IPS-20b (cell line): Measurements from ENCODE around the gene FBN1.

ENCODE experiments used
- H3K27ac ChIP-seq: one replicate; pipeline ENCODE4 v1.5.1; 2013; ENCODE audit warnings: low read length
- H3K27me3 ChIP-seq: 2 replicates; pipeline ENCODE4 v1.6.1; 2013; ENCODE audit warnings: mild to moderate bottlenecking, low read length, inconsistent platforms; ENCODE audit not compliant: insufficient read depth
- H3K36me3 ChIP-seq: 2 replicates; pipeline ENCODE4 v1.6.1; 2013; ENCODE audit warnings: low read depth, mild to moderate bottlenecking, inconsistent platforms, low read length, moderate library complexity; ENCODE audit not compliant: insufficient read depth
- H3K4me1 ChIP-seq: 2 replicates; pipeline ENCODE4 v1.6.1; 2013; ENCODE audit warnings: mild to moderate bottlenecking, control low read depth, inconsistent platforms, low read length, moderate library complexity; ENCODE audit not compliant: insufficient read depth
- H3K4me3 ChIP-seq: 2 replicates; pipeline ENCODE4 v1.5.1; 2013; ENCODE audit warnings: mild to moderate bottlenecking, low read length, inconsistent platforms
- H3K9ac ChIP-seq: 2 replicates; pipeline ENCODE4 v1.6.1; 2013; ENCODE audit warnings: low read depth, mild to moderate bottlenecking, inconsistent platforms, low read length, moderate library complexity
- H3K9me3 ChIP-seq: 2 replicates; pipeline ENCODE4 v1.6.1; 2013; ENCODE audit warnings: mild to moderate bottlenecking, low read depth, low read length, inconsistent platforms; ENCODE audit not compliant: insufficient read depth

Gene FBN1

DNA sequence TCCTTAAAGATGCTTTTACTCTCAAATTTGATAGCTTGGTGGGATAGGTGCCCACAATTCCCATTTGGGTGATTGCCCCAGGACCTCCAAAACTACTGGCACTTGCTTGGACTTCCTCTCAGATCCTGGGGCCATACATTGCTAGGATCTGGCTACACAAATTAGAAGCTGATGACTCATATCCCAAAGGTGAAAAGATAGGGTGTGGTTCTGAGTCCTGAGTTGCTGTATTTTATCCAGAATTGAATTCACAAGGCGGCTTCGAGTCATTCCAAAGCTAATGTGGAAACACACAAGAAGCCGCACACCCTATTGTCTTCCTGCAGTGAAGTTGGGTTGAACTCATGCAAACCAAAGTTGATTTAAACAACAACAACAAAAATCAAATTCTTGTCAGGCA, 260.9 kb downstream of the FBN1 start:
- H3K4me3 ChIP-seq, result no peak overlapping the region
- no peaks in the 10 kb centered on the region for H3K27me3 ChIP-seq
- no peak overlapping the region for H3K9ac ChIP-seq
- H3K36me3 ChIP-seq, result no peaks in the 10 kb centered on the region
- no peaks in the 10 kb centered on the region for H3K9me3 ChIP-seq
- no peak overlapping the region for H3K27ac ChIP-seq
- no peaks in the 10 kb centered on the region for H3K4me1 ChIP-seq

DNA sequence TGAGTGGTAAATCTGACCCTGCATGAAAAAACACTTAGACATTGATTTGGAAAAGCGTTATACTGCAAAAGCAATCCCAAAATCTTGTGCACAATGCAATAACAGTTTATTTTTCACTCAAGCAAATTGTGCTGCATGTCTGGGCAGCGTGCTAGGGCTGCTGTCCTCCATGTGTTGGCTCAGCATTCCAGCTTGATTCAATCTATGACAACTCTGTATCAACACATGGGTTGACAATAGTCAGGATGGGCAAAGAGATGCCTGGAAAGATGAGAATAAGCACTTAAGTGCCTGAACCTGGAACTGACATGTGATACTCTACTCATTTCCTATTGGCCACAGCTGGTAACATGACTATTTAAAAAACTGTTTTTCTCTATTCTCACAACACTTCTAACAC, 262.5 kb downstream of the FBN1 start:
- H3K27ac ChIP-seq, result no peak overlapping the region
- H3K36me3 ChIP-seq, result no peaks in the 10 kb centered on the region
- H3K4me3 ChIP-seq, result no peak overlapping the region
- H3K4me1 ChIP-seq, result no peaks in the 10 kb centered on the region
- H3K9ac ChIP-seq, result no peak overlapping the region
- H3K9me3 ChIP-seq, result no peaks in the 10 kb centered on the region; the same call in 1 of the 2 replicates
- H3K27me3 ChIP-seq, result no peaks in the 10 kb centered on the region

DNA sequence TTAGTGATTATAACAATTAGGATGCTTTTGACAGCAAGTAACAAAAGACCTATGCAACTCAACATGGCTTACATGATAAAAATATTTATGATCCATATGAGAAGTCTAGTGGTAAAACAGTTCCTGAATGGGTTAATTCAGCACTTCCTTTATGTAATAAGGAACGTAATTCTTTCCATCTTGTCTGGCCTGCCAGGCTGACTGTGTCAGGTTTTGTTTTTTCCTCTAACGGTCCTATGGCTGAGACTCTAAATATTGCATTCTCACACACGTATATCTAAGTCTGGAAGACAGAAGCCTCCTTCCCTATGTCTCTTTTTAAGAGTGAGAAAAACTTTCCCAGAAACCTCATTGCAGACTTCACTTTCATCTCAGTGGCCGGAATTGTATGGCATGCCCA, 263.6 kb downstream of the FBN1 start:
- Histone ChIP-seq H3K9me3 (no peaks in the 10 kb centered on the region; the same call in 1 of the 2 replicates), H3K36me3 (no peaks in the 10 kb centered on the region), H3K27ac (no peak overlapping the region), H3K4me1 (no peaks in the 10 kb centered on the region), H3K4me3 (no peak overlapping the region), H3K27me3 (no peaks in the 10 kb centered on the region), H3K9ac (no peak overlapping the region)

DNA sequence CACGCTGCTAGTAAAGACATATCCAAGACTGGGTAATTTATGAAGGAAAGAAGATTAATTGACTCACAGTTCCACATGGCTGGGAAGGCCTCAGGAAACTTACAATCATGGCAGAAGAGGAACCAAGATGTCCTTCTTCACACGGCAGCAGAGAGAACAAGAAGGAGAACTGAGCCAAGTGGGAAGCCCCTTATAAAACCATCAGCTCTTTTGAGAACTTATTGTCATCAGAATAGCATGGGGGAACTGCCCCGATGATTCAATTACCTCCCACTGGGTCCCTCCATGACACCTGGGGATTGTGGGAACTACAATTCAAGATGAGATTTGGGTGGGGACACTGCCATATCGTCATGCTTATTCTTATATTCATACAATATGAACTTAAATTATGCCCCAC, 265.3 kb downstream of the FBN1 start:
- H3K4me3 ChIP-seq, result no peak overlapping the region
- no peaks in the 10 kb centered on the region for H3K36me3 ChIP-seq
- no peak overlapping the region for H3K9ac ChIP-seq
- H3K4me1 ChIP-seq, result no peaks in the 10 kb centered on the region
- no peak overlapping the region for H3K27ac ChIP-seq
- no peaks in the 10 kb centered on the region for H3K27me3 ChIP-seq
- no peaks in the 10 kb centered on the region; the same call in 1 of the 2 replicates for H3K9me3 ChIP-seq

DNA sequence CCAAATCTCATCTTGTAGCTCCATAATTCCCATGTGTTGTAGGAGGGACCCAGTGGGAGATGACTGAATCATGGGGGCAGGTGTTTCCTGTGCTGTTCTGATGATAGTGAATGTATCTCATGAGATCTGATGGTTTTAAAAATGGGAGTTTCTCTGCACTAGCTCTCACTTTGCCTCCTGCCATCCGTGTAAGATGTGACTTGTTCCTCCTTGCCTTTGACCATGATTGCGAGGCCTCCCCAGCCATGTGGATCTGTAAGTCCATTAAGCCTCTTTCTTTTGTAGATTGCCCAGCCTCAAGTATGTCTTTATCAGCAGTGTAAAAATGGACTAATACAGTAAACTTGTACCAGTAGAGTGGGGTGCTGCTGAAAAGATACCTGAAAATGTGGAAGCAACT, 269.7 kb downstream of the FBN1 start:
- Histone ChIP-seq H3K4me3 (no peak overlapping the region), H3K36me3 (no peaks in the 10 kb centered on the region), H3K27ac (no peak overlapping the region), H3K4me1 (no peaks in the 10 kb centered on the region), H3K9me3 (no peaks in the 10 kb centered on the region; the same call in 1 of the 2 replicates), H3K27me3 (no peaks in the 10 kb centered on the region), H3K9ac (no peak overlapping the region)

DNA sequence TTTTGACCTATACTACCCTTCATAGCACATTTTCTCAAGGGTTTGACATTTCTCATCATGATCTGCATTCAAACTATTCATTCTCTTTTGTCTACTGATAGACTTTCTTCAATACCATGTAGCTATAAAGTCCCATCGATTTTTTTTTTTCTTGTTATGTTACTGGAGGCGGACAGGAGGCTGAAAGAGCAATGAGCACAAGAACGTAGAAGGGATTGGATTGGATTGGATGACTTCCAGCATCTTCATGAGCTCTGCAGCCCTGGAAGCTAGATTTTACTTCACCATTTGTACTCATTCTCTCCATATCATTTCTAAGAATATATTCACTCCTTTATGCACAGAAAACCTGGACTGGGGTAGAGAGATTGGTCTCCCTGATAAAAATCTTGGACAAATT, 271.0 kb downstream of the FBN1 start:
- H3K9me3 ChIP-seq, result no peaks in the 10 kb centered on the region; the same call in 1 of the 2 replicates
- no peak overlapping the region for H3K9ac ChIP-seq
- no peaks in the 10 kb centered on the region for H3K36me3 ChIP-seq
- no peak overlapping the region for H3K27ac ChIP-seq
- H3K27me3 ChIP-seq, result no peaks in the 10 kb centered on the region
- H3K4me3 ChIP-seq, result no peak overlapping the region
- H3K4me1 ChIP-seq, result no peaks in the 10 kb centered on the region

DNA sequence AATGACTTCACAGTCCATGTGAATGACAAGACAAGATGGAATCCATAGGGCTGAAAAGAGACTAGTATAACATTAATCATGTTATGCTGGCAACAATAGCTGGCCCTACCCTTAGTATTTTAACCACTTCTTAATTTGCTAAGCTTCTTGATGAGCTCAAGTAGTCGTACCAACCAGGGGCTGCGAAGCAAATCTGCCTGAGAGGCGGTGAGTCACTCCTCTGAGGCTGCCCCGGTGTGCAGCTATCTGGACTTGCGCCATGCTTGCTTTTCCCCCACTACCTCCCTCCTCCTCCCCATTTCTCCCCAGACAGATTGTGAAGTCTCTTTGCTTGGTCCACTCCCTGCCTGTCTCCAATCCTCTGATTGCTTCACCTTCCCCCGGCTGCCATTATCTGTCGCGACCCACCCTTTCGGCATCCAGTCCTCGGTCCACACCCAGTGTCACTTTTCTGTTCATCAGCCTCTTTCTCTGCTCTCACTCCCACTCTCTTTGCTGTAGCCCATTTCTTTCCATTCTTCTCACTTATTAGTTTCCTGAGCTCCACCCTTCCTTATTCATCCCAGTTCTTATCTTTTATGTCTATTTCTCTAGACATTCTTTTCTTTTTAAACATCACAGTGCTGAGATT, 271.6 kb downstream of the FBN1 start:
- Histone ChIP-seq H3K27ac (no peak overlapping the region), H3K27me3 (no peaks in the 10 kb centered on the region), H3K36me3 (no peaks in the 10 kb centered on the region), H3K4me1 (no peaks in the 10 kb centered on the region), H3K9ac (no peak overlapping the region), H3K9me3 (no peaks in the 10 kb centered on the region; the same call in 1 of the 2 replicates), H3K4me3 (no peak overlapping the region)

DNA sequence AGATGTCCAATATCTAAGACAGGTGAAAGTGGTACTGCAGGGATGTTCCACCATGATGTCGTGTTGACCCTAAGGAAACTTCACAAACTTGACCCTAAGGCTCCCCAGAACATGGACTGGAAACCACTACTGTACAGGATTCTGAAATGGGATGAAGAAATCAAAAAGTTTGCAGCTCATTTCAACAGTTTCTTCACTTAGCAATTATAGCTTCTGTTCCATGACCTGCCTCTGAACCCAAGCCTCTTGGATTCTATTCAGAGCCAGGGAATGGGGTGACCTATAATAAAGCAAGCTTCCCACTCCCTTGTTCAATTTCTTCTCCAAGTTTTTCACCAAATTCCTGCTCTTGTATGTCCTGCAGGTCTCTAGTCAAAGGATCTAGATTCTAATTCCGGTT, 273.5 kb downstream of the FBN1 start:
- Histone ChIP-seq H3K4me3 (no peak overlapping the region), H3K27ac (no peak overlapping the region), H3K9me3 (no peaks in the 10 kb centered on the region), H3K27me3 (no peaks in the 10 kb centered on the region), H3K4me1 (no peaks in the 10 kb centered on the region), H3K9ac (no peak overlapping the region), H3K36me3 (no peaks in the 10 kb centered on the region)

DNA sequence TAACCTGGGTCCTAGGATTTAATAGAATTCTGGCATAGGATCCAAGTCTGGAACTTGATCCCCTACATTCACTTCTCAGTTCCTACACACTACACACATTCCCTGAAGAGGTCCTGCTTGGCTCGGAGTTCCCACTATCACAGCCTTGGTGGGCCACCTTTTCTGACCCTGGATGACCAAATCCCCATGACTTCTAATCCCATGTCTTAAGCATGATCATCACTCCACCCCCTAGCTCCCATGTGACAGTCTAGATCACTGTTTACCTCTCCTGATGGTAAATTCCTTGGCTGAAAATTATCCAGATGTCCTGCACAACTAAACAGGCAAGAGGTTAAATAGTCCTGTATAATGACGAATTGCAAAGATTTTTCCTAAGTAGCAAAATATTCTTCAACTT, 274.0 kb downstream of the FBN1 start:
- Histone ChIP-seq H3K4me1 (no peaks in the 10 kb centered on the region), H3K36me3 (no peaks in the 10 kb centered on the region), H3K9ac (no peak overlapping the region), H3K9me3 (no peaks in the 10 kb centered on the region), H3K4me3 (no peak overlapping the region), H3K27me3 (no peaks in the 10 kb centered on the region), H3K27ac (no peak overlapping the region)

DNA sequence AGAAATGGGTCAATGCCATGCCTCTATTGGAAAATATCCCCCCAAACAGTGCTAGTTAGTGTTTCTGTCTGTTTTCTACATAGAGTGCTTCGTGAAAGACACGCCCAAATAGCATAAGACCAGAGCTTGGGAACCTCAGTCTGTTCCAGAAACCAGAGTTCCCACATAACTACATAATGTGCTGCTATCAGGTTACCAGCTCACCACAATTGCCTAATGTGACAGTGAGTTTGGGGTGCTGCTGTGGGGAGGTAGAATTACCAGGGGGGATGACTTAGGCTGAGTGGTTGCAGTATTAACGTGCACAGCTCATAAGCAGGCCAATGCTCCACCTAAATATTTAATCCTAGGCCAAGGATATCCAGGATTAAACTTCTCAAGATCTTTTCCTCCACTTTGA, 275.0 kb downstream of the FBN1 start:
- Histone ChIP-seq H3K36me3 (no peaks in the 10 kb centered on the region), H3K27me3 (no peaks in the 10 kb centered on the region), H3K9me3 (no peaks in the 10 kb centered on the region), H3K4me3 (no peak overlapping the region), H3K4me1 (no peaks in the 10 kb centered on the region), H3K9ac (no peak overlapping the region), H3K27ac (no peak overlapping the region)

DNA sequence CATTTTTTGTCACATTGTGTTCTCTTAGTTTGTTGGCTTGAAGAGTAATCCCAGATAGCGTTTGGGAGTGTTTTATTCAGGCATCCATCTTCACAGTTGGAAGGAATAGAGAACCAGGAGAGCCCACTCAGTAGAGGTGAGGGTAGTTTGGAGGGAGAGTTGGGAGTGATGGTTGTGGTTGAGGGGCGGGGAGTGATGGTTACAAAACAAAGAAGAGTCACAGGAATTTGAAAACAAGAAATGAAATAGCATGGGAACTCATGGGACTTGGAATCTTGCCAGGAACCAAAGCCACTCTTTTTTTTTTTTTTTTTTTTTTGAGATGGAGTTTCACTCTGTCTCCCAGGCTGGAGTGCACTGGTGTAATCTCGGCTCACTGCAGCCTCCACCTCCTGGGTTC, 278.0 kb downstream of the FBN1 start:
- Histone ChIP-seq H3K27ac (no peak overlapping the region), H3K4me1 (no peaks in the 10 kb centered on the region), H3K27me3 (no peaks in the 10 kb centered on the region), H3K9ac (no peak overlapping the region), H3K9me3 (no peaks in the 10 kb centered on the region), H3K36me3 (no peaks in the 10 kb centered on the region), H3K4me3 (no peak overlapping the region)

DNA sequence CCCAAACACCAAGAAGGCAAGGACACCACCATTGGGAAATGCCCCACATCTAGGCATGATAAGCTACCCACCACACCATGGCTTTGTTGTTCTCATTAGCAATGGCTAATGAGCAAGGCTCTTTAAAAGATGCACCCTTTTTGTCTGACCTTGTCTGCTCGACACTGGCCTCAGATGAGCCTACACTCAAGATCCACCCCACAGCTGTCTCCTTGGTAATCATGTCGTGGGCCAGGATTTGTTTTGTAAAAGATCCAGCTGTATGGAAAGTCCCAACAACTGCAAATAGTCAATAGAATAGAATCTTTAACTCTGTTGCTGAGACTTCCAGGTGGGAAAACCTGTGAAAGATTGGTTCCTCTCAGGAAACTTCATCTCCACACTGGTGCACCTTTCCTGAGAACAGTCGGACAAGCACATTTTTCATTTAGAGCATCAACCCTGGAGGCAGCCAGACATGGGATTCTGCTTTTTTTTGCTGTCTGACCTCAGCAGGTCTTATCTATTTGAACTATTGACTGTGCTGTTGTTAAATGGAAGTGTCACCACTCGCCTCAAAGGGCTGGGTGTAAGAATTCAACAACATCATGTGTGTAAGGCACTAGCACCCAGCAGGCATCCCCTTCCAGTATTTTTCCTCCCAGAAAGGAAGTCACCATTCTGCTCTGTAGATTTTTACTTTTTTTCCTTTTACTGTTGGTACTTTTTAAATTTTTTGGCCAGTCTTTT, 278.8 kb downstream of the FBN1 start:
- no peak overlapping the region for H3K4me3 ChIP-seq
- H3K9me3 ChIP-seq, result no peaks in the 10 kb centered on the region
- H3K27me3 ChIP-seq, result no peaks in the 10 kb centered on the region
- H3K36me3 ChIP-seq, result no peaks in the 10 kb centered on the region
- no peak overlapping the region for H3K27ac ChIP-seq
- H3K9ac ChIP-seq, result no peak overlapping the region
- no peaks in the 10 kb centered on the region for H3K4me1 ChIP-seq
